GM12875 (cell line): ENCODE data around the gene KIF17.
A peak's percentile ranks its signal among the peaks of the same experiment; 100 is the strongest.

Experiments
- H3K4me3 ChIP-seq: one replicate; pipeline ENCODE4 v1.5.1; 2011; ENCODE audit warnings: low read depth, low read length, control low read depth
- TF ChIP-seq, protein P1 (sequence below): IDR thresholded peaks from 2 replicates; pipeline ENCODE4 v1.5.1; 2011; ENCODE audit warnings: low read depth, mild to moderate bottlenecking, control low read depth, inconsistent platforms, low read length, moderate library complexity, borderline replicate concordance; ENCODE audit not compliant: insufficient read depth

Gene KIF17

DNA sequence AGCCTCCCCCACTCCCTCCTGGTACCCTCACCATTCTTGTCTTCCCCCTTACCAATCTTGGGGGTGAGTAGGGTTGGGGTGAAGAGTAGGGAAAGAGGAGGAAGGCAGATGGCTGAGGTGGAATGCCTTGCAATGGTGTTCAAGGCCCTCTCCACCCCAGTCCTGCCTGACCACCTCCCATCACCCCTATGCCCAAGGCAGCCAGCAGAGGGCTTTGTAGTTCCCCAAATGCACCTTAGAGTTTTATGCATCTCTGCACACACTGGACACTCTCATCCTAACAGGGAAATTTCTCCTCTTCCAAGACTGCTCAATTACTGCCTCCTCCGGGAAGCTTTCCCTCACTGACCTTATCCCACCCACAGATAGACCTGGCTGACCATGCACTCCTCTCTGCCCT lies 15.4 kb downstream of the KIF17 start:
- no peak overlapping the region for H3K4me3 ChIP-seq
- TF ChIP-seq, protein P1, sequence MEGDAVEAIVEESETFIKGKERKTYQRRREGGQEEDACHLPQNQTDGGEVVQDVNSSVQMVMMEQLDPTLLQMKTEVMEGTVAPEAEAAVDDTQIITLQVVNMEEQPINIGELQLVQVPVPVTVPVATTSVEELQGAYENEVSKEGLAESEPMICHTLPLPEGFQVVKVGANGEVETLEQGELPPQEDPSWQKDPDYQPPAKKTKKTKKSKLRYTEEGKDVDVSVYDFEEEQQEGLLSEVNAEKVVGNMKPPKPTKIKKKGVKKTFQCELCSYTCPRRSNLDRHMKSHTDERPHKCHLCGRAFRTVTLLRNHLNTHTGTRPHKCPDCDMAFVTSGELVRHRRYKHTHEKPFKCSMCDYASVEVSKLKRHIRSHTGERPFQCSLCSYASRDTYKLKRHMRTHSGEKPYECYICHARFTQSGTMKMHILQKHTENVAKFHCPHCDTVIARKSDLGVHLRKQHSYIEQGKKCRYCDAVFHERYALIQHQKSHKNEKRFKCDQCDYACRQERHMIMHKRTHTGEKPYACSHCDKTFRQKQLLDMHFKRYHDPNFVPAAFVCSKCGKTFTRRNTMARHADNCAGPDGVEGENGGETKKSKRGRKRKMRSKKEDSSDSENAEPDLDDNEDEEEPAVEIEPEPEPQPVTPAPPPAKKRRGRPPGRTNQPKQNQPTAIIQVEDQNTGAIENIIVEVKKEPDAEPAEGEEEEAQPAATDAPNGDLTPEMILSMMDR: peak; percentile 41

DNA sequence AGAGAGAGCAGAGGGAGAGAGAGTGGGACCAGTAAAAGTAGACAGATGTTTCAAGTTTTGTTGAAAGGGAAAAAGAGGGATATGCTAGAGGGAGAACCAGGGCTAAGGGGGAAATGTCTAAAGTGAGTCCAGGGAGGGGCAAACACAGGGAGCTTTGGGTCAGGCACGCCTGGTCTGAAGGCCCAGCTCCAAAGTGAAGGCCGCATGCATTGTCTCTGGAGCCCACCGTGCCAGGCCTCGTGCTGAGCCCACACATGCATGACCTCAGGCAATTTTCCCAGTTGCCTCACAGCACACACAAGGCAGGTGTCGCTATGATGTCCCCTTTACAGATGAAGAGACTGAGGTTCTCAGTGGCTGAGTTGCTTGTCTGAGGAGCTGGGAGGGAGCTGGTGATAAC lies 16.0 kb downstream of the KIF17 start:
- no peak overlapping the region for H3K4me3 ChIP-seq
- TF ChIP-seq, protein P1: no peak

DNA sequence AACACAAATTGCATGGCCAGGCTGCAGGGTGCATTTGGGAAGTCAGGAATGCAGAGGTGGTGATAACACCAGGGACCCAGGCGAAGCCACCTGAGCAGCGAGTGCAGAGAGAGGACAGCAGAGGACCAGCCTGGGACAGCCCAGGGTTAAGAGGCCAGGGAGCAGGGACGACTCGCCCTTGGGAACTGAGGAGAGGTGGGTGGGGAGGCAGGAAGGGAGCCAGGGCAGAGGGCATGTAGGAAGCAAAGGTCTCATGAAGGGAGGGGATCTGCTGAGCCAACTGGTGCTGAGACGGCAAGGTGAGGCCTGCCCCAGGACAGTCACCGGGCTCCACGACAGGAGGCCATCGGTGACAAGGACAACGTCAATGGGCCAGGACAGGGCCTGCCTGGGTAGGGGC lies 16.4 kb downstream of the KIF17 start:
- TF ChIP-seq, protein P1: no peak
- no peak overlapping the region for H3K4me3 ChIP-seq

DNA sequence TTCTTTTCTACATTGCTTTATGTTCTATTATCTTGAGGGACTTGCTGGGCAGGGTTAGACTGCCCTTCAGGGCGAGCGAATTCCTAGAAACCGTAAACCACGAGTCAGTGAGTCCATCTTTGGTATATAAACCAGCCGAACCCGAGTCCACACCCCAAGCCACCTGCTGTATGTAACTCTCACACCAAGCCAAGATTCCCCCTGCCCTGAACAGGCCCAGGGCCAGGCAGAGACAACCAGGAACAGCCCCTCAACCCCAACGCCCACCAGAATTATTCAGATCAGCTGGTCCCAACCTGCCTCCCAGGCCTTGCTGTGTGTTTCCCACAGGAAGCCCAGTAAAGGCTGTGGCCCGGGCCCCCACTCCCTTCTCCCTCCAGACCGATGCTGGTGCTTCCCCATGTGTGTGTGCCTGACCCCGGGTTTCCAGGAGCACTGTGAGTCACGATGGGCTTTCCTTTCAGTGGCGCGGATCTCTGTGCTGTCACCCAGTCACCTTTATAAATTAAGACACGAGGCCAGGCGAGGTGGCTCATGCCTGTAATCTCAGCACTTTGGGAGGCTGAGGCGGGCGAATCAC lies 17.1 kb downstream of the KIF17 start:
- H3K4me3 ChIP-seq: no peak overlapping the region
- TF ChIP-seq, protein P1: no peak

DNA sequence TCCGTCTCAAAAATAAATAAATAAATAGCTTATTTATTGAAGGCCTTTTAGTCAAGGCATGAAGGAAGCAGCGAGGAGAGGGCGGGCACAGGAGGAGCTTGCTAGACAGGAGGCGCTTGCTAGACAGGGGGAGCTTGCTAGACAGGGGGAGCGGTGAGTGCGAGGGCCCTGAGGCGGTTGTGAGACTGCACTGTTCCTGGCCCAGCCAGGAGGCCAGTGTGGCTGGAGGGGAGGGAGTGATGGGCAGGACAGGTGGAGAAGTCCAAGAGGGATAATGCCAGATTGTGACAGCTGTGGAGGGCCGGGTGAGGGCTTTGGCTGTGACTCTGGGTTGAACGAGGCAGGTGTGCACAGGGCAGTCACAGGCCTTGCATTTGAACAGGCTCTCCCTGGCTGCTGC lies 18.2 kb downstream of the KIF17 start:
- H3K4me3 ChIP-seq: no peak overlapping the region
- TF ChIP-seq, protein P1: no peak

DNA sequence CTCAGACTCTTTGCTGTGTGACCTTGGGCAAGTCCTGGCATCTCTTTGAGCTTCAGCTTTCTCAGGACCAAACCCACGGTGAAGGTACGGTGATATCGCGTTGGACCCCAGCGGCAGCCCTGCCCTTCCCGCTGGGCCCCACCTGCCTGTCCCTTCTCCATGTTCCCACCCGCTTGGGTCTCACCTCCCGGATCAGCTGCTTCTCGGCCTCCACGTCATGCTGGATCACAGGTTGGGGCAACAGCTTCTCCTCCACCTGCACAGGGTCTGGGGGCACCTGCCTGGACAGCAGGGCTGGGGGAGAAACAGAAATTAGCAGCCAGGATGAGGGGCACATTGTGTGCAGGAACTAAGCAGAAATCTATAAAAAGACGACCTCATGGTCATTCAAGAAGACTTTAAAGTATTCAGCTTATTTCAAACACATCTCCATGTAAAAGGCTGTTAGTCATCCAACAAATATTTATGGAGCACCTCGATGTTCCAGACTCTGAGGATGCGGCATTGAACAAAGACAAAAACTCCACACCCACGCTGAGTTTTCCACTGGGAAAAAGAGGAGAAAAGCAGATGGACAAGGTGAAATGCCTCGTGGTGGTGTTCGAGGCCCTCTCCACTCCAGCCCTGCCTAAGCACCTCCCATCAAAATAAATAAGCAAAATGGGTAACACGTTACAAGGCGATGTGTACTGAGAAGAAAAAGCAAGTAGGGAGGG lies 19.5 kb downstream of the KIF17 start:
- TF ChIP-seq, protein P1: no peak
- H3K4me3 ChIP-seq: no peak overlapping the region

DNA sequence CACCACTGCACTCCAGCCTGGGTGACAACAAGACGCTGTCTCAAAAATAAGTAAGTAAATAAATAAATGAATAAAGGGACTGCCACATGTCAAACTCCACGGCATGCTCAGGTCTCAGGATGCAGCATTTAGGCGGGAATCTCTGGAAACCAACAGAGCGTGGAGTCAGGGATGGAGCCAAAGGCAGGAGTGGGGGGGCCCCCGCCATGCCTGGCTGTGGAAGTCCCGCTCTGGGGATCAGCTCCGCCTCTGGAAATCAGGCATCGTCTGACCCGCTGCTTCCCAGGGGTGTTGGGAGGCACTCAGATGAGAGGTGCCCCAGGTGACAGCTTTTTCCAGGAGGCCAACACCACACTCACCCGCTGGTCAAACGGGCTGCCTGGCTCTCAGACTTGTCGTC lies 20.2 kb downstream of the KIF17 start:
- TF ChIP-seq, protein P1: no peak
- no peak overlapping the region for H3K4me3 ChIP-seq
